B cell (primary cell): ENCODE data around the gene GPI. TPM values are rescaled to one million over a fixed set of nuclear protein-coding genes. Genes with fewer than 3 reads are reported as not detected.

Experiments
- ATAC-seq: fragments of 200-7000 bp; cut with Tn5 transposase; one replicate; pipeline ENCODE4 v1.10.0; 2021; ENCODE audit warnings: low read depth, mild to moderate bottlenecking, moderate number of reproducible peaks, moderate library complexity
- CTCF ChIA-PET: fragments of 350-600 bp; sonication (Branson Sonifier 250); formaldehyde crosslinking; loops from one replicate; lab custom pipeline; 2021; ENCODE audit warnings: antibody characterized with exemption, inconsistent platforms; lab: Charles Lee
- POLR2A ChIA-PET: fragments of 350-600 bp; sonication (Branson Sonifier 250); formaldehyde crosslinking; loops from one replicate; lab custom pipeline; 2021; ENCODE audit warnings: antibody characterized with exemption; lab: Charles Lee
- DNase-seq: peaks from one replicate; pipeline ENCODE4 v3.0.0; 2013
- H2AFZ ChIP-seq: 2 replicates; pipeline ENCODE4 v1.6.1; 2012; ENCODE audit warnings: mild to moderate bottlenecking, low read depth, low read length; ENCODE audit not compliant: insufficient read depth, poor library complexity, severe bottlenecking
- H3K27ac ChIP-seq, 2 donors: 1 replicate in 1 of 2; 2 replicates in 1 of 2; pipeline ENCODE4 v1.5.1; 2012 to 2013; ENCODE audit warnings: low read length in 2 of 2, mild to moderate bottlenecking in 2 of 2, moderate library complexity in 1 of 2
- H3K27me3 ChIP-seq, 4 experiments: fragments of 200-600 bp in 1 of 4; sonication (generic) in 1 of 4; replicated peaks in 1 of 4; 1 replicate in 2 of 4; 2 replicates in 2 of 4; pipeline versions ENCODE4 v1.6.1 to v1.7.0; 2013 to 2016; ENCODE audit warnings: low read length in 3 of 4, mild to moderate bottlenecking in 2 of 4, mixed read lengths in 1 of 4, moderate library complexity in 1 of 4; ENCODE audit not compliant: insufficient read depth in 4 of 4, control insufficient read depth in 3 of 4; ENCODE audit errors: control extremely low read depth in 1 of 4
- H3K36me3 ChIP-seq, 2 experiments: replicated peaks in 1 of 2; 1 replicate in 1 of 2; 2 replicates in 1 of 2; pipeline versions ENCODE4 v1.6.1 to v1.7.1; 2013; ENCODE audit warnings: low read length in 1 of 2; ENCODE audit not compliant: insufficient read depth in 2 of 2, control insufficient read depth in 1 of 2; ENCODE audit errors: control extremely low read depth in 1 of 2, extremely low read depth in 1 of 2
- H3K4me1 ChIP-seq, 2 donors: fragments of 200-600 bp in 1 of 2; sonication (generic) in 1 of 2; 1 replicate in 1 of 2; 2 replicates in 1 of 2; pipeline versions ENCODE4 v1.5.1 to v1.6.1; 2013 to 2017; ENCODE audit warnings: low read length in 2 of 2; ENCODE audit not compliant: control insufficient read depth in 2 of 2, insufficient read depth in 2 of 2
- H3K4me2 ChIP-seq: replicated peaks from 2 replicates; pipeline ENCODE3; 2012; ENCODE audit warnings: mild to moderate bottlenecking, low read depth, low read length; ENCODE audit not compliant: poor library complexity, severe bottlenecking
- H3K4me3 ChIP-seq, 5 experiments: fragments of 200-600 bp in 1 of 5; sonication (generic) in 1 of 5; 1 replicate in 3 of 5; 2 replicates in 2 of 5; pipeline versions ENCODE4 v1.5.1 to v1.7.0; 2011 to 2016; ENCODE audit warnings: low read length in 4 of 5, mild to moderate bottlenecking in 4 of 5, low read depth in 2 of 5, control low read depth in 1 of 5, moderate library complexity in 1 of 5; ENCODE audit not compliant: insufficient read depth in 1 of 5; ENCODE audit errors: control extremely low read depth in 1 of 5, extremely low read depth in 1 of 5
- H3K79me2 ChIP-seq: fragments of 200-600 bp; sonication (generic); one replicate; pipeline ENCODE4 v1.6.0; 2016; ENCODE audit warnings: low read length; ENCODE audit not compliant: control insufficient read depth, insufficient read depth
- H3K9ac ChIP-seq: fragments of 200-600 bp; sonication (generic); 2 replicates; pipeline ENCODE4 v1.6.1; 2017; ENCODE audit warnings: mild to moderate bottlenecking, low read length, moderate library complexity
- H3K9me3 ChIP-seq, 3 donors: one replicate each; pipeline versions ENCODE4 v1.6.1 to v1.7.1; 2013; ENCODE audit warnings: low read length in 2 of 3; ENCODE audit not compliant: control insufficient read depth in 2 of 3, insufficient read depth in 1 of 3; ENCODE audit errors: control extremely low read depth in 1 of 3
- H4K20me1 ChIP-seq: 2 replicates; pipeline ENCODE4 v1.6.0; 2012; ENCODE audit warnings: mild to moderate bottlenecking, low read length; ENCODE audit not compliant: insufficient read depth, control insufficient read depth, poor library complexity, severe bottlenecking
- H3K27ac Mint-ChIP-seq: one replicate; pipeline ENCODE4 v1.8.0; 2021; ENCODE audit warnings: mixed read lengths
- H3K27me3 Mint-ChIP-seq: one replicate; pipeline ENCODE4 v1.8.0; 2021; ENCODE audit warnings: mixed read lengths
- H3K4me1 Mint-ChIP-seq: one replicate; pipeline ENCODE4 v1.8.0; 2021; ENCODE audit warnings: mixed read lengths
- H3K4me3 Mint-ChIP-seq: one replicate; pipeline ENCODE4 v1.8.0; 2021; ENCODE audit warnings: mixed read lengths
- H3K9me3 Mint-ChIP-seq: one replicate; pipeline ENCODE4 v1.8.0; 2022; ENCODE audit warnings: mixed read lengths; ENCODE audit not compliant: insufficient read depth
- EZH2 ChIP-seq: IDR thresholded peaks from 2 replicates; pipeline ENCODE4 v1.6.1; 2012; ENCODE audit warnings: borderline replicate concordance, low read depth, mild to moderate bottlenecking, moderate library complexity, low read length; ENCODE audit not compliant: insufficient read depth, poor library complexity, severe bottlenecking
- WGBS: methylation state at CpG from one replicate; pipeline ENCODE4 v1.1.5; 2013; ENCODE audit warnings: missing lambda C conversion rate; ENCODE audit not compliant: insufficient coverage; 5-methylcytosine and 5-hydroxymethylcytosine counted together
- intact Hi-C: fragments of 100-400 bp; cut with micrococcal nuclease; formaldehyde crosslinking; loops from one replicate; pipeline ENCODE4 v1.10.0; 2022
- polyA plus RNA-seq: library from polyadenylated mRNA; depleted of rRNA; stranded (reverse); fragments of >200 nt; gene quantifications from 2 replicates; pipeline ENCODE4 v1.2.3, GENCODE V29; 2012
- total RNA-seq, 2 donors: library from RNA; stranded (reverse); fragments of 120-200 nt in 1 of 2; gene quantifications; 1 replicate in 1 of 2; 2 replicates in 1 of 2; pipeline versions ENCODE4 v1.2.3 to v1.2.4, GENCODE V29; 2013 to 2022
- TF ChIP-seq, protein P1 (sequence below): fragments of 200-600 bp; IDR thresholded peaks from one replicate; pipeline ENCODE4 v1.8.0; 2022; ENCODE audit warnings: antibody characterized with exemption, mild to moderate bottlenecking

The GPI gene
- total and polyA plus RNA-seq, 2 donors (not counting 1 experiment from before 2014, with no cell fraction given) = 74.5 to 102 TPM

GRCh38 chr19:34429553-34429952 is 64.6 kb downstream of the GPI start:
- H2AFZ ChIP-seq = no peak overlapping the region
- H3K27me3 ChIP-seq = no peaks in the 10 kb centered on the region
- H3K4me3 ChIP-seq = peak overlapping the region in 4 of 5 experiments; percentile 70 to 93 (median 80)
- Mint-ChIP-seq H3K4me3 (peak overlapping the region; percentile 98), H3K9me3 (no peaks in the 10 kb centered on the region), H3K27me3 (no peaks in the 10 kb centered on the region), H3K4me1 (peaks cover 37% of the 10 kb centered on the region), H3K27ac (no peak overlapping the region)
- peak overlapping the region; percentile 86 for H3K9ac ChIP-seq
- peaks cover 63% of the 10 kb centered on the region for H4K20me1 ChIP-seq
- CTCF ChIA-PET = interaction anchor here (1.3 to 1.5 kb wide), 2 partner anchors 14 to 71 kb away, joined by 4 to 9 read pairs; no protein-coding TSS in a partner anchor
- H3K4me2 ChIP-seq = peak overlapping the region; percentile 93
- POLR2A ChIA-PET = interaction anchor here (0.5 kb wide), 1 partner anchor 21 kb away, joined by 3 read pairs; no protein-coding TSS in a partner anchor
- no peak for TF ChIP-seq EZH2
- TF ChIP-seq, protein P1, sequence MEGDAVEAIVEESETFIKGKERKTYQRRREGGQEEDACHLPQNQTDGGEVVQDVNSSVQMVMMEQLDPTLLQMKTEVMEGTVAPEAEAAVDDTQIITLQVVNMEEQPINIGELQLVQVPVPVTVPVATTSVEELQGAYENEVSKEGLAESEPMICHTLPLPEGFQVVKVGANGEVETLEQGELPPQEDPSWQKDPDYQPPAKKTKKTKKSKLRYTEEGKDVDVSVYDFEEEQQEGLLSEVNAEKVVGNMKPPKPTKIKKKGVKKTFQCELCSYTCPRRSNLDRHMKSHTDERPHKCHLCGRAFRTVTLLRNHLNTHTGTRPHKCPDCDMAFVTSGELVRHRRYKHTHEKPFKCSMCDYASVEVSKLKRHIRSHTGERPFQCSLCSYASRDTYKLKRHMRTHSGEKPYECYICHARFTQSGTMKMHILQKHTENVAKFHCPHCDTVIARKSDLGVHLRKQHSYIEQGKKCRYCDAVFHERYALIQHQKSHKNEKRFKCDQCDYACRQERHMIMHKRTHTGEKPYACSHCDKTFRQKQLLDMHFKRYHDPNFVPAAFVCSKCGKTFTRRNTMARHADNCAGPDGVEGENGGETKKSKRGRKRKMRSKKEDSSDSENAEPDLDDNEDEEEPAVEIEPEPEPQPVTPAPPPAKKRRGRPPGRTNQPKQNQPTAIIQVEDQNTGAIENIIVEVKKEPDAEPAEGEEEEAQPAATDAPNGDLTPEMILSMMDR = no peak
- ATAC-seq (no peak), DNase-seq (no peak)
- 73% methylated on average over 9 of the region's 9 CpGs for WGBS
- no peaks in the 10 kb centered on the region for H3K9me3 ChIP-seq
- no peak overlapping the region for H3K27ac ChIP-seq
- peaks cover 22 to 24% of the 10 kb centered on the region in 2 donors for H3K4me1 ChIP-seq
- H3K36me3 ChIP-seq = peaks cover 0 to 17% of the 10 kb centered on the region in 2 experiments
- intact Hi-C loops = loop anchor here (2.0 kb wide), 1 partner anchor 257 kb away; the partner anchor contains the start of gene LSM14A
- H3K79me2 ChIP-seq = peaks cover 71% of the 10 kb centered on the region
